HG02970 (cell line): ENCODE results near the gene TCEA2.

Experiments used
- ATAC-seq: cut with Tn5 transposase; IDR thresholded peaks from one replicate; pipeline ENCODE4 v1.9.1; 2021; ENCODE audit warnings: mild to moderate bottlenecking, moderate library complexity, moderate number of reproducible peaks; ENCODE audit not compliant: unreplicated experiment, low FRiP score

TCEA2 gene

GRCh38 chr20:64063389-64064144 lies 569 bp downstream of the TCEA2 start:
- peak; percentile 7 for ATAC-seq

- no peak for ATAC-seq
Observed at GRCh38 chr20:64064145-64064698, 1.2 kb downstream of the TCEA2 start.

- ATAC-seq: no peak
Observed at GRCh38 chr20:64065062-64065973, 2.3 kb downstream of the TCEA2 start.

GRCh38 chr20:64065974-64066343 lies 3.0 kb downstream of the TCEA2 start:
- no peak for ATAC-seq

- no peak for ATAC-seq
Observed at GRCh38 chr20:64067005-64067632, 4.1 kb downstream of the TCEA2 start.

- no peak for ATAC-seq
Observed at GRCh38 chr20:64067733-64068307, 4.8 kb downstream of the TCEA2 start.

- no peak for ATAC-seq
Observed at GRCh38 chr20:64068386-64069208, 5.6 kb downstream of the TCEA2 start.

GRCh38 chr20:64069209-64069613 lies 6.2 kb downstream of the TCEA2 start:
- ATAC-seq: no peak

- no peak for ATAC-seq
Observed at GRCh38 chr20:64069614-64070243, 6.7 kb downstream of the TCEA2 start.

- no peak for ATAC-seq
Observed at GRCh38 chr20:64070244-64070993, 7.4 kb downstream of the TCEA2 start.

GRCh38 chr20:64071341-64072332 lies 8.6 kb downstream of the TCEA2 start:
- no peak for ATAC-seq

GRCh38 chr20:64072498-64073063 lies 9.6 kb downstream of the TCEA2 start:
- no peak for ATAC-seq

- ATAC-seq: no peak
Observed at GRCh38 chr20:64073476-64074183, 10.6 kb downstream of the TCEA2 start.

GRCh38 chr20:64074184-64074789 lies 11.3 kb downstream of the TCEA2 start:
- ATAC-seq: no peak

- ATAC-seq: no peak
Observed at GRCh38 chr20:64074963-64075362, 12.0 kb downstream of the TCEA2 start.

- ATAC-seq: no peak
Observed at GRCh38 chr20:64075556-64075955, 12.6 kb downstream of the TCEA2 start.
